ENCODE data around the gene XRCC5. TPM values are rescaled to one million over a fixed set of nuclear protein-coding genes. Genes with fewer than 3 reads are reported as not detected.
A peak's percentile ranks its signal among the peaks of the same experiment; 100 is the strongest.

XRCC5 gene
- total RNA-seq, 1 experiment from 2014 or later, result 618 TPM

DNA sequence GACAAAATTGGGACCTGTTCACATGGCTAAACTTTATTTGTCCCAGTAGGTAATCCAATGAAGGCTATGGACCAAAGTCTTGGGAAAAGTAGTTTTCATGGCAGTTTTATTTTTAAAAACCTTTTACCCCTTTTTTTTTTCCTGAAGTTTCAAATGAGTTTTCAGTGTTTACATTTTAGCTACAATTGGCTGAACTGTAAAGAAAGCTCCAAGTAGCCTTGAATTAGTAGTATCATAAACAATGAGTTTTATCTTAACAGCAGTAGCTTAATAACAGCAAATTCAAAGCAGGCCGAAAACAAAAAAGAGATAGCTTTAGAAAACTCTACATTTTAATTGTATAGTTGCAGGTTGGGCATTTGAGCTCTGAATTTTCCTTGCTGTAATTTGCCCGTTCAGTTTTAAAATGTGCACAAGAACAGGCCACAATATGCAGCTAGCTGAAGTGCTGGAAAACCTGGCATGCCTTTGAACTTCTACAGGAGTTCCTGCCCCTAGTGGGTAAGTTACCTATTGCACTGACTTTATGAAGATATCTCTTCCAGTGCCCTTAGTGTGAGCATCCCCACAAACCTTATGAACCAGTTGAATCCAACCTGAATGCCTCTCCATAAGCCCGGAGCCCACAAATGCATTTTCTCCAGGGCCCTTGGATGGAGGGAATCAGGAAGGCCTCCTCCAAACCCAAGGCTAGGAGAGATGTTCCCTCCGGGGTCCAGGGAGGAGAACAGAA is 106.7 kb downstream of the XRCC5 start:
- H3K56ac ChIP-seq (ENCODE audit: insufficient read length, low read depth, low read length), result no peak overlapping the region
- no peak overlapping the region for H4K91ac ChIP-seq (ENCODE audit: insufficient read length, low read depth, low read length)
- H3K4ac ChIP-seq (ENCODE audit: low read depth, low read length), result no peak overlapping the region
- H3K79me2 ChIP-seq (ENCODE audit: insufficient read depth, low read length), result no peaks in the 10 kb centered on the region
- no peak overlapping the region for H4K8ac ChIP-seq (replicated peaks; ENCODE audit: insufficient read length, low read depth, low read length)
- H3K79me1 ChIP-seq (ENCODE audit: insufficient read depth, low read depth, low read length, poor library complexity, severe bottlenecking), result no peaks in the 10 kb centered on the region
- H3K4me1 Mint-ChIP-seq, result no peaks in the 10 kb centered on the region; a peak in 1 of 4 replicates
- no peak overlapping the region for H3K18ac ChIP-seq (ENCODE audit: insufficient read length, low read depth, low read length)
- H3K23me2 ChIP-seq (ENCODE audit: insufficient read length, low read depth, low read length, poor library complexity, severe bottlenecking), result no peaks in the 10 kb centered on the region
- no peak overlapping the region for H2BK5ac ChIP-seq (ENCODE audit: insufficient read length, low read length)
- TF ChIP-seq, protein P1, sequence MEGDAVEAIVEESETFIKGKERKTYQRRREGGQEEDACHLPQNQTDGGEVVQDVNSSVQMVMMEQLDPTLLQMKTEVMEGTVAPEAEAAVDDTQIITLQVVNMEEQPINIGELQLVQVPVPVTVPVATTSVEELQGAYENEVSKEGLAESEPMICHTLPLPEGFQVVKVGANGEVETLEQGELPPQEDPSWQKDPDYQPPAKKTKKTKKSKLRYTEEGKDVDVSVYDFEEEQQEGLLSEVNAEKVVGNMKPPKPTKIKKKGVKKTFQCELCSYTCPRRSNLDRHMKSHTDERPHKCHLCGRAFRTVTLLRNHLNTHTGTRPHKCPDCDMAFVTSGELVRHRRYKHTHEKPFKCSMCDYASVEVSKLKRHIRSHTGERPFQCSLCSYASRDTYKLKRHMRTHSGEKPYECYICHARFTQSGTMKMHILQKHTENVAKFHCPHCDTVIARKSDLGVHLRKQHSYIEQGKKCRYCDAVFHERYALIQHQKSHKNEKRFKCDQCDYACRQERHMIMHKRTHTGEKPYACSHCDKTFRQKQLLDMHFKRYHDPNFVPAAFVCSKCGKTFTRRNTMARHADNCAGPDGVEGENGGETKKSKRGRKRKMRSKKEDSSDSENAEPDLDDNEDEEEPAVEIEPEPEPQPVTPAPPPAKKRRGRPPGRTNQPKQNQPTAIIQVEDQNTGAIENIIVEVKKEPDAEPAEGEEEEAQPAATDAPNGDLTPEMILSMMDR (conservative IDR thresholded peaks at IDR 0.05), result peak; percentile 64
- no peaks in the 10 kb centered on the region for H3K27me3 ChIP-seq (ENCODE audit: insufficient read depth, low read length)
- H4K20me1 ChIP-seq (ENCODE audit: control insufficient read depth, insufficient read depth, insufficient read length), result no peaks in the 10 kb centered on the region
- WGBS (ENCODE audit: extremely low coverage, insufficient read length, low lambda C conversion rate), result no CpG with 5 or more reads among the region's 4 CpGs
- H4K5ac ChIP-seq (ENCODE audit: insufficient read length, low read depth, low read length), result no peak overlapping the region
- no peak overlapping the region for H3T11ph ChIP-seq (ENCODE audit: low read length)
- H3K4me1 ChIP-seq (ENCODE audit: insufficient read depth, low read length), result no peaks in the 10 kb centered on the region
- no peak for DNase-seq
- H3K9me3 ChIP-seq (ENCODE audit: control insufficient read depth, low read depth, low read length), result no peaks in the 10 kb centered on the region
- H3K36me3 Mint-ChIP-seq (ENCODE audit: insufficient read depth in 1 of 3, low read depth in 3 of 3), result peaks cover 0 to 5% (median 0%) of the 10 kb centered on the region in 3 experiments; a peak in 1 of 7 replicates
- no peak overlapping the region for H3K27ac Mint-ChIP-seq
- no peaks in the 10 kb centered on the region for H3K27me3 Mint-ChIP-seq (ENCODE audit: low read depth)
- H3K14ac ChIP-seq (ENCODE audit: insufficient read depth, low read length), result no peak overlapping the region
- H2BK12ac ChIP-seq (ENCODE audit: insufficient read length, low read depth, low read length), result no peak overlapping the region
- H3K23ac ChIP-seq (ENCODE audit: insufficient read length, low read depth, low read length), result no peak overlapping the region
- no peak overlapping the region for H3K27ac ChIP-seq (ENCODE audit: insufficient read length, low read depth, low read length)
- H3K9me3 Mint-ChIP-seq, result no peaks in the 10 kb centered on the region
- no peak overlapping the region for H2BK15ac ChIP-seq (ENCODE audit: low read depth, low read length)
- no peak overlapping the region for H3K4me3 Mint-ChIP-seq
- H3K9ac ChIP-seq (ENCODE audit: extremely low read depth, insufficient read length, low read length), result no peak overlapping the region
- no peak overlapping the region for H2BK20ac ChIP-seq (ENCODE audit: low read depth, low read length, poor library complexity, severe bottlenecking)
- H2AFZ ChIP-seq (ENCODE audit: low read length), result no peak overlapping the region
- no peak overlapping the region for H3K4me2 ChIP-seq (ENCODE audit: insufficient read depth, insufficient read length, low read length)
- H2AK5ac ChIP-seq (ENCODE audit: insufficient read length, low read length), result no peak overlapping the region
- no peak overlapping the region for H2BK120ac ChIP-seq (ENCODE audit: low read depth, low read length, poor library complexity, severe bottlenecking)
